ENCODE data around the gene C4orf17. TPM values are rescaled to one million over a fixed set of nuclear protein-coding genes. Genes with fewer than 3 reads are reported as not detected.

Gene C4orf17
- total RNA-seq, 1 donor from 2014 or later = not detected

Other genes with a start within 250 kb of the C4orf17 start
- 3.6 TPM for gene ADH1A, start 220.0 kb upstream of the C4orf17 start, total RNA-seq
- gene ADH1B, start 189.6 kb upstream of the C4orf17 start, total RNA-seq = 744 TPM
- gene ADH1C, start 158.3 kb upstream of the C4orf17 start, total RNA-seq = 6.8 TPM
- gene ADH7, start 75.7 kb upstream of the C4orf17 start, total RNA-seq = not detected
- 5.0 TPM for gene TRMT10A, start 53.0 kb downstream of the C4orf17 start, total RNA-seq
- 0.20 TPM for gene MTTP, start 63.8 kb downstream of the C4orf17 start, total RNA-seq
- not detected for gene C4orf54, start 146.8 kb downstream of the C4orf17 start, total RNA-seq